Measurements from ENCODE around the gene SCARF2. TPM values are rescaled to one million over a fixed set of nuclear protein-coding genes. Genes with fewer than 3 reads are reported as not detected.

The SCARF2 gene, protein sequence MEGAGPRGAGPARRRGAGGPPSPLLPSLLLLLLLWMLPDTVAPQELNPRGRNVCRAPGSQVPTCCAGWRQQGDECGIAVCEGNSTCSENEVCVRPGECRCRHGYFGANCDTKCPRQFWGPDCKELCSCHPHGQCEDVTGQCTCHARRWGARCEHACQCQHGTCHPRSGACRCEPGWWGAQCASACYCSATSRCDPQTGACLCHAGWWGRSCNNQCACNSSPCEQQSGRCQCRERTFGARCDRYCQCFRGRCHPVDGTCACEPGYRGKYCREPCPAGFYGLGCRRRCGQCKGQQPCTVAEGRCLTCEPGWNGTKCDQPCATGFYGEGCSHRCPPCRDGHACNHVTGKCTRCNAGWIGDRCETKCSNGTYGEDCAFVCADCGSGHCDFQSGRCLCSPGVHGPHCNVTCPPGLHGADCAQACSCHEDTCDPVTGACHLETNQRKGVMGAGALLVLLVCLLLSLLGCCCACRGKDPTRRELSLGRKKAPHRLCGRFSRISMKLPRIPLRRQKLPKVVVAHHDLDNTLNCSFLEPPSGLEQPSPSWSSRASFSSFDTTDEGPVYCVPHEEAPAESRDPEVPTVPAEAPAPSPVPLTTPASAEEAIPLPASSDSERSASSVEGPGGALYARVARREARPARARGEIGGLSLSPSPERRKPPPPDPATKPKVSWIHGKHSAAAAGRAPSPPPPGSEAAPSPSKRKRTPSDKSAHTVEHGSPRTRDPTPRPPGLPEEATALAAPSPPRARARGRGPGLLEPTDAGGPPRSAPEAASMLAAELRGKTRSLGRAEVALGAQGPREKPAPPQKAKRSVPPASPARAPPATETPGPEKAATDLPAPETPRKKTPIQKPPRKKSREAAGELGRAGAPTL
- 0.58 to 1.4 TPM (median 0.95 TPM) in 5 replicates for total RNA-seq (2022; extraction: Qiagen RNA extraction)

DNA sequence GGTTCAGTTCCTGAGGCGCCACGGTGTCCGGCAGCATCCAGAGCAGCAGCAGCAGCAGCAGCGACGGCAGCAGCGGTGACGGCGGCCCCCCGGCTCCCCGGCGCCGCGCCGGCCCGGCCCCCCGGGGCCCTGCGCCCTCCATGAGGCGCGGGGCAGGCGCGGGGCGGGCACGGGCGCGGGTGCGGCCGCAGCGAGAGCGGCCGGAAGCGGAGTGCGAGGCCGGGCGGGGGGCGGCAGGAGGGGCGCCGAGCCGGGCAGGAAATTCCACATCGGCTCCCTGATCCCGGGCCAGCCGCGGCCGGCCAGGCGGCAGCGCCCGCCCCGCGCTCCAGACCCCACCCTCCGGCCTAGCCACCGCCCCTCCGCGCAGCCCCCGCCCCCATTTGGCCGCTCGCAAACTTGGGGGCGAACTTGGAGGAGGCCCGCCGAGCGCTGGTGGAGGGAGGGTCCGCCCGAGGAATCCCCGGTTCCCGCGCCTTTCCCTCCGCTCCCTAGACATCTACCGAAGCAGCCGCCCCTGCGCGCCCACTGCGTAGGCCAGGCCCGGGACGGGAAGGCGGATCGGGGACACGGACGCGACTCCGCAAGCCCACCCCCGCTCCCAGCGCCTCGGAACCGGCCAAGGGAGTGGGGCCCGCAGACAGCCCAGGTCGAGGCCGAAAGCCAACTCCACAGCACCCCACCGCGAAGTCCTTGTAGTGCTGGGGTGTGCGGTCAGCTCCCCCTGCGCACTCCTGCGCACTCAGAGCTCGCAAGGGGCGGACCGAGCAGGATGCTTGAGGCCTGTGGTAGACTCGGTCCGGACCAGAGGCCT, at the start of gene SCARF2:
SCARF2 (minus strand) TSS at position 213 of the 814 bp plus-strand sequence; CDS start at position 142, 71 bp downstream.

DNA sequence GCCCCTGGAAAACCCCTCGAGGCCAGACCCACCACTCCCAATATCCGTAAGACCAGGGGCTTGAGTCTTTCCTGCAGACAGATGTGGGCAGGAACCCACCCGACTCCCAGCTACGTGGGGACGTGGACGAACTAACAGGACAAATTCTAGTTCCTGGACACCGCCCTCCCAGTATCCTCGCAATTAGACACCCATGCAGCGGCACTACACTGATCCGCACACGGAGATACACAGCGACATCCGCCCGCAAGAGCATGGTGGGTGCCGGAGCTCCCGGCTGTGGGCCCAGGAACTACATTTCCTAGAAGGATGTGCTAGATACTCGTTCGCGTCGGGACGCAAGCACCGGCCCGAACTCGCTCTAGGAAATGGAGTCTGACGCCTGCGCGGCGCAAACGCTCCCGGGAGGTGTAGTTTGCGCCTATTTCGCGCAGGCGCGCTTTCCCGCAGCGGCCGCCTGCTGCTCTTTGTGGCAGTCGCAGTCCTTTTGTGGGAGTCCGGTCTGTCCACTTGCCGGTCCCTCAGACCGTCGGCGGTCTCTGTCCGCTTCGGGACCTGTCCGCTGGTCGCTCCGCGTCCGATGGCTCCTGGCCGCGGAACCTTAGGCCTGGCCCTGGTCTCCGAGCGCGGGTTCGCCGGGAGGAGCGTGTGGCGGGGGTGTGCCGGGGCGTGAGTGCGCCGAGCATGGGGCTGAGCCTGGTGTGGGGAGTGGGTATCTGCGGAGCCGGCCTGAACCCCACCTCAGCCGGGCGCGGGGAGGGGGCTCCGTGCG, 43.7 kb downstream of the SCARF2 start, which contains the start of gene ZNF74:
ZNF74 (plus strand) TSS at position 447 of the 772 bp plus-strand sequence. CDS start 478 bp downstream, outside the sequence.

Other genes starting within 250 kb of the SCARF2 start
- gene RTN4R, start 169.5 kb downstream of the SCARF2 start, total RNA-seq (2022; extraction: Qiagen RNA extraction) = 5.8 to 13.3 TPM (median 11.6 TPM) in 5 replicates
- 30.6 to 48.3 TPM (median 44.7 TPM) in 5 replicates for gene DGCR6L, start 117.8 kb downstream of the SCARF2 start, total RNA-seq (2022; extraction: Qiagen RNA extraction)
- gene ZNF74, start 43.7 kb downstream of the SCARF2 start, total RNA-seq (2022; extraction: Qiagen RNA extraction) = 5.4 to 7.2 TPM (median 6.8 TPM) in 5 replicates
- 7.6 to 11.9 TPM (median 9.8 TPM) in 5 replicates for gene KLHL22, start 58.0 kb upstream of the SCARF2 start, total RNA-seq (2022; extraction: Qiagen RNA extraction)
- gene MED15, start 69.8 kb upstream of the SCARF2 start, total RNA-seq (2022; extraction: Qiagen RNA extraction) = 43.4 to 58.7 TPM (median 55.0 TPM) in 5 replicates

Data from A549 treated with CORT108297 at 1 μM for 4 hours (cell line).